ENCODE results near the gene FKBP6. TPM values are rescaled to one million over a fixed set of nuclear protein-coding genes. Genes with fewer than 3 reads are reported as not detected.

The FKBP6 gene
- total RNA-seq, 4 donors from 2014 or later = not detected

- no peak overlapping the region for H3K4me3 ChIP-seq
- peaks cover 0 to 8% (median 0%) of the 10 kb centered on the region in 4 donors for H3K27me3 ChIP-seq
- no peak overlapping the region for H3K27ac ChIP-seq (replicated peaks in 1 of 4)
- H3K9me3 ChIP-seq = peaks cover 0 to 10% (median 3%) of the 10 kb centered on the region in 4 donors
- H3K36me3 ChIP-seq = no peaks in the 10 kb centered on the region
- H3K4me1 ChIP-seq = peaks cover 7 to 14% (median 11%) of the 10 kb centered on the region in 4 donors
- TF ChIP-seq CTCF (IDR thresholded peaks at IDR 0.05) = no peak
- TF ChIP-seq POLR2A (IDR thresholded peaks at IDR 0.05; ENCODE audit: low read depth) = no peak
- no peak for TF ChIP-seq EP300 (IDR thresholded peaks at IDR 0.05)
- no peak for TF ChIP-seq POLR2AphosphoS5 (IDR thresholded peaks at IDR 0.05)
- intact Hi-C loops (cut with DNase I) = no loop called here
- no peak for DNase-seq (ENCODE audit: extremely low spot score)
- WGBS = 90% methylated on average over 9 of the region's 9 CpGs
These were observed 26.2 kb downstream of the FKBP6 start for GRCh38 chr7:73354196-73354595.

- TF ChIP-seq POLR2AphosphoS5 (IDR thresholded peaks at IDR 0.05) (no peak), CTCF (IDR thresholded peaks at IDR 0.05) (no peak), POLR2A (IDR thresholded peaks at IDR 0.05; ENCODE audit: low read depth) (no peak), EP300 (IDR thresholded peaks at IDR 0.05) (no peak)
- H3K36me3 ChIP-seq = no peaks in the 10 kb centered on the region
- H3K27me3 ChIP-seq = peaks cover 0 to 14% (median 0%) of the 10 kb centered on the region in 4 donors
- H3K27ac ChIP-seq (replicated peaks in 1 of 4) = no peak overlapping the region
- intact Hi-C loops (cut with DNase I) = no loop called here
- no peak for DNase-seq (ENCODE audit: extremely low spot score)
- 82% methylated on average over 17 of the region's 17 CpGs for whole genome bisulfite sequencing
- H3K4me3 ChIP-seq = no peak overlapping the region
- H3K4me1 ChIP-seq = peaks cover 7 to 14% (median 11%) of the 10 kb centered on the region in 4 donors
- peaks cover 0 to 10% (median 3%) of the 10 kb centered on the region in 4 donors for H3K9me3 ChIP-seq
These were observed 26.9 kb downstream of the FKBP6 start for GRCh38 chr7:73354821-73355220.

GRCh38 chr7:73356159-73356558, 28.2 kb downstream of the FKBP6 start:
- Histone ChIP-seq H3K4me1 (peaks cover 7 to 14% (median 11%) of the 10 kb centered on the region in 4 donors), H3K4me3 (no peak overlapping the region), H3K9me3 (peaks cover 0 to 10% (median 3%) of the 10 kb centered on the region in 4 donors), H3K27me3 (peaks cover 0 to 17% (median 0%) of the 10 kb centered on the region in 4 donors), H3K36me3 (no peaks in the 10 kb centered on the region), H3K27ac (replicated peaks in 1 of 4) (no peak overlapping the region)
- intact Hi-C loops (cut with DNase I) = no loop called here
- 83% methylated on average over 5 of the region's 5 CpGs for WGBS
- DNase-seq (ENCODE audit: extremely low spot score) = no peak
- TF ChIP-seq POLR2A (IDR thresholded peaks at IDR 0.05; ENCODE audit: low read depth) = no peak
- no peak for TF ChIP-seq CTCF (IDR thresholded peaks at IDR 0.05)
- no peak for TF ChIP-seq EP300 (IDR thresholded peaks at IDR 0.05)
- no peak for TF ChIP-seq POLR2AphosphoS5 (IDR thresholded peaks at IDR 0.05)

- peak overlapping the region in 1 of 4 donors; percentile 3 for H3K27ac ChIP-seq (replicated peaks in 1 of 4)
These were observed 30.8 kb downstream of the FKBP6 start for GRCh38 chr7:73358590-73359275.

More at GRCh38 chr7:73358590-73359275, 30.8 kb downstream of the FKBP6 start:
- no peaks in the 10 kb centered on the region for H3K9me3 ChIP-seq
- peaks cover 0 to 17% (median 0%) of the 10 kb centered on the region in 4 donors for H3K27me3 ChIP-seq
- TF ChIP-seq CTCF (IDR thresholded peaks at IDR 0.05) = no peak
- TF ChIP-seq POLR2A (IDR thresholded peaks at IDR 0.05; ENCODE audit: low read depth) = no peak
- no peak for TF ChIP-seq POLR2AphosphoS5 (IDR thresholded peaks at IDR 0.05)
- no peak for TF ChIP-seq EP300 (IDR thresholded peaks at IDR 0.05)
- H3K36me3 ChIP-seq = no peaks in the 10 kb centered on the region
- intact Hi-C loops (cut with DNase I) = no loop called here
- H3K4me3 ChIP-seq = peak overlapping the region in 3 of 4 donors; percentile 31 to 38 (median 37)
- WGBS = 86% methylated on average over 21 of the region's 21 CpGs
- DNase-seq (ENCODE audit: extremely low spot score) = no peak
- H3K4me1 ChIP-seq = peaks cover 7 to 14% (median 11%) of the 10 kb centered on the region in 4 donors
